HG02852 (cell line): ENCODE measurements around the gene MANSC1.
A peak's percentile ranks its signal among the peaks of the same experiment; 100 is the strongest.

ENCODE experiments used
- ATAC-seq: cut with Tn5 transposase; IDR thresholded peaks from one replicate; pipeline ENCODE4 v1.9.1; 2021; ENCODE audit warnings: mild to moderate bottlenecking, moderate library complexity; ENCODE audit not compliant: unreplicated experiment

Gene MANSC1

DNA sequence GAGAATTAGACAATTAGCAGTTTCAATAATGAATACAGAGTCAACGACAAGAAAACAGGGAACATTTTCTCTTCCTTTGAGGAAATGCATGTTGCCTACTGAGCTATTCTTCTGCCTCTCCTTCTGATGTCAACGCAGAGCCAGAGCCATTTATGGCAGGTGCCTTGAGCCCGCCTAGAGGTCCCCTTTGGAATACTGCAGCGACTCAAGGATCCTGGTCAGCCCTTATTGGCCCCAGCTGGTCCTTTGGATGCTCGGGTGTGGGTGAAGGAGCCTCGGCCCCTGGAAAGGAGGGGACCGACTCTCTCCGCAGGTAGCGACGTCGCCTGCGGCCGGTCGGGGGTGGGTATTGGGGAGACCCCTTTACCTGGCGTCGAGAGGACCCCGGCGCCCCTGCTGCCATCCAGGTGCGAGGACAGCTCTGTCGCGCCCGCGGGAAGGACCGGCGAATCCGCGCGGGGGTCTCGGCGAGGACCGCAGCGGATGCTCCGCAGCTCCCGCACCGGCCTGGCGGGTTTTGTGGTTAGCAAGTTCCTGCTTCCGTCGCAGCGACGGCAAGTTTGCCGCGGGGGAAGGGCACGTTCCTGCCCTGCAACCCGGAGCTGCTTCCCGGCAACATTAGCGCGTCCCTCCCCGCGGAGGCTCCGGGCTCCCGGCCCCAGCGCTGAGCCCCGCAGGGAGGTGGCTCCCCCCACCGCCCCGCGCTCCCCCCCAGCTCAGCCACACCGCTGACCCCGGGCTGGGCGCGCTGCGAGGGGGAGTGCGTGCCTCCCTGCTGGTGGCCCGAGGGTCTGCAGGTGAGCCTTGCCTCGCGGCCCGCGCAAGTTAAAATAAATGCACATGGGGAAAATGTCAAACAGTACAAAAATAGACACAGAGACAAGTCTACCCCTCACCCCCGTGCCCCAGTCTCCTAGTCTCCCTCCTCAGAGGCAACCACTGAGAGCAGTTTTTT is at the start of gene MANSC1:
Gene MANSC1 (minus strand): TSS at position 532 of the 955 bp plus-strand sequence. CDS start 6,928 bp downstream, outside the sequence.
- peak; percentile 55 for ATAC-seq

DNA sequence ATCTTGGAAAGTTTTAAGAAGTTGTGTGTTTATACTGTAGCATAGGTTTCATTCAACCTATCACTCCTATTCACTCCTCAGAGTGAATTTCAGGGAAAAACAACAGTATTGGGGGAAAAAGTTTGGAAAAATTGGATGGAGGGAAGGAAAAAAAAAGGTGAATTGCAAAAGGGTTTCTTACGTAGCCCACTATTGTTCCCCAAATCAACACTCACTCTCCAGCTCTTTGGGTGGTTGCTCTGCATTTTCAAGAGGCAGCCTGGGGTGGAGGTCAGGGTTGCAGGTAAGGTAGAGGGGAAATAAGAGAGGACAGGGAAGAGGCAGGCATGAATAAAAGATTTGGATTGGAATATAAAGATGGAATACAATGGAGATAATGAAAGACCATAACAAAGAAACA is 49.1 kb upstream of the MANSC1 start:
- ATAC-seq, result no peak

DNA sequence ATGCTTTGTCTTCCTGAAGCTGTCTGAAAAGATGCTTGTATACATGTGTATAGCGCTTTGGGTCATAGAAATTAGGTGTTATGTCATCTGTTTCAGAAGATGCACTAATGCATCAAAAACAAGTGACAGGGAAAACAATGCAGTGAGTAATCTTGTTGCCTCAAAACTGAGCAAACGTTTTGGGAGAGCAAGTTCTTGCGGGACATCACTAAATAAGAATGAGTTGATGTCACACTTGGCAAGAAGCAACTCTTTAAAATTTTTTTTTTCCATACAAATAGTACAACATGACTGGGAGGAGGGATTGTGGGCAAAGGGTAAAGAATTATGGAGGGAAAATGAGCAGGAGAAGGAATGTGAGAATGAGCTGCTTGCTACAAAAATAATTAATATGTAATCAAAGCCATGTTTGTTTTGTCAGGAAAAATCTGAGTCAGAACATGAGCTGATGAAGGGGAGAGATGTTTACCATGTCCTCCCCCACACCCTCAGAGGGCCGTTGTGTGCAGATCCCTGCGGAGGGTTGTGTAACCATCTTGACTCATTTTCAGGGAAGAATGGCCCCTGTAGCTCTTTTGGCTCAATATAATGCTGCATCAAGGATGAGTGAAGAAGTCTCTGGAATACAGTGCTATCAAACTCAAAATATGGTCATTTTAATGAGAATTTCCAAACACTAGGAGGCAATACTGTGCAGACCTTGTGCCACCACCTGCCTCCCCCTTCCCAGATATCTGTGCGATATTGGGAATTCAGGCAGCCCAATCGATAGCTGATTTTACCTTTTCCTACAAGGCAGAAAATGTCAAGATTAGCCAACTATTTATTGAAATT is 48.2 kb upstream of the MANSC1 start:
- no peak for ATAC-seq

DNA sequence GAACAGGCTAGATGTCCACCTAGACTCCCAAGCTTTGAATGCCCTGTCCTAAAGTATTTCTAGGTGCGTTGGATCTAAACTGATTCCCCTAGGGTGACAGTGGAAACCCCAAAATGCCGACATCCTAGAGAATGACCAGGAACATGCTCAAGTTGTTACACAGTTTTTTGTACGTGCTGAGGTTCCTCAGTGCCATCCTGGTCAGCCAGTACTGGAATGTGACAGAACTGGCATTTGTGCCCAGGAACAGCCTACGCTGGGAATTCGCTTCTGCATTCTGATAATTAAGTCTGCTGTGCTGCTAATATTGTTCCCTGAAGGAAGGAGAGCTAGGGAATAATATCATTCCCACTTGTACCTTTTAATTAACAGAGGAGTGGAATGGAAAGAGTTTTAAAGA is 47.1 kb upstream of the MANSC1 start:
- ATAC-seq, result no peak

DNA sequence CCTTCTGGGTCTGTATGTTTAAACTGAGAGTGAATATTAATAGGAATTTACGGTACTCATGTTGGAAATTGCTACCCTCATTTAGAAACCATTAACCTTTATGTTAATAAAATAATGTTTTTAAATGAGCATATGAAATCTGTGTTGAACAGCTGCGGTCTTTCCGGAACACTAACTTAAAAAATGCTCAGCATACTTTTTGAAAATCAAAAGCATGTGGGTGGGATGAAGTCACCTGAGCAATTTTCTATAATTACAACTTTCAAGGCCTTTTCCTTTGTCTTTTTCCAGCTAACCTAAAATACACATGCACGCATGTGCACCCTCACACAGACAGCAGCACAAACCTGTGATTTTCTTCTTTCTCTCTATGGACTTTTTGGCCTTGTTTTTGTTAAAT is 46.7 kb upstream of the MANSC1 start:
- ATAC-seq, result no peak

DNA sequence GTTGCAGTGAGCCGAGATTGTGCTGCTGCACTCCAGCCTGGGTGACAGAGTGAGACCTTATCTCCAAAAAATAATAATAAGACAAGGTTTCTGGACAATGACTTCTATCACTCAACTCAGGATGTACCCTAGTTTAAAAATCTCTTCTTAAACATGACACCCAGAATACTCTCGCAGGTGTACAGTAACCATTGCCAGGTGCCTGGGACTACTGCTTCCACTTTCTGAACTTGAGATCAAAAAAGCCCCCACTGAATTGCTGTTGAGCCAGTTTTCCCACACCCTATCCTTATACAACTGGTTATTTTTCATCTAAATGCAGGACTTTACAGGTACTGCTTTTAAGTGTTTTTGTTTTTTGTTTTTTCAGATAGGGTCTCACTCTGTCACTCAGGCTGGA is 43.1 kb upstream of the MANSC1 start:
- ATAC-seq, result no peak

DNA sequence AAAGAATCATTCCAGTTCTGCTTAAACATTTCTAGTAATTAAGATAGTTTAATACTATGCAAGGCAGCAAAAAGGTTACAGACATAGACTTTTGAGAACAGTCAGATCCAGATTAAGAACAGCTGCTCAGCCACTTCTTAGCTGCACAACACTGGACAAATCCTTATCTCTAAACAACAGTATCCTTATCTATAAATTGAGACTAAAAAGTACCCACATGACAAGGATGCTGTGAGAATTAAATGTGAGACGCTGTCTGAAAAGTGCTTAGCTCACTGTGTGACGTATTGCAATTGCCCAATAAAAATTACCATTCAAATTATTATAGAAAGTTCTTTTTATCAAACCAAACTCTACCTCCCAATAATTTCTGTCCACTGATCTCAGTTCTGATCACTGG is 42.4 kb upstream of the MANSC1 start:
- no peak for ATAC-seq

DNA sequence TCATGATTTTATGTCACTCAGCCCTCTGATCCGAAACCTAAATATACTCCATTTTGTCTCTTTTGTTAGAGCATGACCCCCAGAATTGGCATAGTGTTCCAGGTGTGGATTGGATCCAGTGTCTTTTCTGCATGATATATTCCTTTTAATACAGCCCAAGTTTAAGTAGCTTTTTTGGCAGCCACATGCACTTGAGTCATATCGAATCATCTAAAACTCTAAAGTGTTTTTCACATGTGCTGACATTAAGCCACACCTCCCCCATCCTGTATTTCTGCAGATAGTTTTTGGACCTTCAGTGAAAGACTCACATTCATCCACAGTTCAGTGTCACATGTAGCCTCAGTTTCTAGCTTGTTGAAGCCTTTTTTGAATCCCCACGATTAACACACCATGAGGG is 37.5 kb upstream of the MANSC1 start:
- no peak for ATAC-seq

DNA sequence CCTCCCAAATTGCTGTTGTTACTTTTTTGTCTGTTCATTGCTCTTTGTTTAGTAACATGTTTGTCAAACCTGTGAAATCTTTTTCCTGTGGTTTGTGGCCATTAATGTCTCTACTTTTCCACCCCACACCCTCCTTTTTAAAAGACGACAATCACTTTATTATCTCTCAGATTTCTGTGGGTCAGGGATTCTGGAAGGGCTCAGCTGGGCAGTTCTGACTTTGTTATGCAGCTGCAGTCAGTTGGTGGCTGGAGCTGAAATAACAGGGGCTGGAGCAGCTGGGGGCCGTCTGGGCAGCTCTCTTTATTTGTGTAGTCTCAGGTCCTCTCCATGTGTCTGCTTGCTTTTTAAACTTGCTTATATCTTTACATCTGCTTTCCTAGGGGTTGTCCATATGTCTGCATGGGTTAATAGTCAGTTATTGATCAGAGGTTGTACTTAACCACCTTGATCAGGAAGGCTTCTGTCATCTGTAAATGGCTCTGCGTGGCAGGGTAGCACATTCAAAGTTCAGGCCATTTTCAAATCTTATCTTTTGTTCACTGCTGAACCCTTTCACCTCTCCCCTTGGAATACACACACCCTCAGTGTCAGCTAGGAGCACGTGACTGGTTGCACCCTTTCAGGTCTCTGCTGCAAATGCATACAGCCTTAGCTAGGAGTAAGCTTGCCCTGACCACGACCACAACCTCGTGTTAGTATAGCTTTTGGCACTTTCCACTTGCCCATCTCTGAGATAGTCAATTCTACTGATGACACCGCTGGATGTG is 34.7 kb upstream of the MANSC1 start:
- ATAC-seq, result no peak

DNA sequence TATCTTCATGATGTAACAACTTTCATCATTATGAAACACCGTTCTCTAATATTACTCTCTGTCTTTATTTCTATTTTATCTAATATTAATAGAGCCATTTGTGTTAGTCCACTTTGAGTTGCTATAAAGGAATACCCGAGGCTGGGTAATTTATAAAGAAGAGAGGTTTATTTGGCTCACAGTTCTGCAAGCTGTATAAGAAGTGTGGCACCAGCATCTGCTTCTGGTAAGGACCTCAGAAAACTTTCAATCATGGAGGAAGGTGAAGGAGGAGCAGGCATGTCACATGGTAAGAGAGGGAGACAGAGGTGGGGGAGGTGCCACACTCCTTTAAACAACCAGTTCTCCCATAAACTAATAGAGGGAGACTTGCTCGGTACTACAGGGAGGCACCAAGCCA is 31.9 kb upstream of the MANSC1 start:
- ATAC-seq, result no peak

DNA sequence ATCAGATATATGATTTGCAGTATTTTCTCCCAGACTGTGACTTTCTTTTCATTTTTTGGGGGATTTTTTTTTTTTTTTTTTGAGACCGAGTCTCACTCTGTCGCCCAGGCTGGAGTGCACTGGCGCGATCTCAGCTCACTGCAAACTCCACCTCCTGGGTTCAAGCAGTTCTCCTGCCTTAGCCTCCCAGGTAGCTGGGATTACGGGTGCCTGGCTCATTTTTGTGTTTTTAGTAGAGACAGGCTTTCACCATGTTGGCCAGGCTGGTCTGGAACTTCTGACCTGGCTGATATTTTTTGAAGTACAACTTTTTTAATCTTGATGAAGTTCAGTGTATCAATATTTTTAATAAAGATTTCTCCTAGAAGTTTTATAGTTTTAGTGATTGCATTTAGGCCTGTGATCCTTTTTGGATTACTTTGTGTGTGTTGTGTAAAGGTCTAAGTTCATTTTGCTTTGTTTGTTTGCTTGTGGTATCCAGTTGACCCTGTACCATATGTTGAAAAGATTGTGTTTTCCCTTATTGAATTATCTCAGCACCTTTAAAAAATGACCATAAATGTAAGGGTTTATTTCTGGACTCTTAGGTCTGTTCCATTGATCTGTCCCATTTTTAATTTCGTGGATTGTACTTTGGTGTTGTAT is 31.0 kb upstream of the MANSC1 start:
- no peak for ATAC-seq

DNA sequence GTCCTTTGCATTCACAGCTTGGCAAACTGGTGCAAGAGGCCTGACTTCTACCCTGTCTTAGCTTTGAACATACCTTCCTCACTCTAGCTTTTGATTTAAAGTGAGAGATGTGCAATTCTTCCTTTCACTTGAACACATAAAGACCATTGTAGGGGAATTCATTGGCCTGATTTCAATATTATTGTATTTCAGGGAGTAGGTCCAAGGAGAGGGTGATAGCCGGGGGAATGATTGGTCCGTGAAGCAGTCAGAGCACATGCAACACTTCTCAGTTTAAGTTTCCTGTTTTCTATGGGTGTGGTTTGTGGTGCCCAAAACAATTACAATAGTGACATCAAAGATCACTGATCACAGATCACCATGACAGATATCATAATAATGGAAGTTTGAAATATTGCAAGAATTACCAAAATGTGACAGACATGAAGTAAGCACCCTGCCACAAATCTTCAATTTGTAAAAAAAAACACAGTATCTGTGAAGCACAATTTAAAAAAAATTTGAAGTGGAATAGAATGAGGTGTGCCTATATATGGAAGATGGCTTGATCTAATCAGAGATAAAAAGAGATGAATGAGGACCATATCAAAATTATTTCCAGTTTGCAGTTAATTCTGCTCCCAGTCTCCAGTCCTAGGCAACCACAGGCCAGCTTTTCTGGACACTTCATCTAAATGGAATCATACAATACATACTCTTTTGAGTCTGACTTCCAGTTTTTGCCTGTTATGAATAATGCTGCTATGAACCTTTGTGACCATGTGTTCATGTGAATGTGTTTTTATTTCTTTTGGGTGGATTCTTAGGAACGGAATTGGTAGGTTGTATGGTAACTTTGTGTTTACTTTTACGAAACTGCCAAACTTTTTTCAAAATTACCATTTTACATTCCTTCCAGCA is 30.0 kb upstream of the MANSC1 start:
- ATAC-seq, result no peak

DNA sequence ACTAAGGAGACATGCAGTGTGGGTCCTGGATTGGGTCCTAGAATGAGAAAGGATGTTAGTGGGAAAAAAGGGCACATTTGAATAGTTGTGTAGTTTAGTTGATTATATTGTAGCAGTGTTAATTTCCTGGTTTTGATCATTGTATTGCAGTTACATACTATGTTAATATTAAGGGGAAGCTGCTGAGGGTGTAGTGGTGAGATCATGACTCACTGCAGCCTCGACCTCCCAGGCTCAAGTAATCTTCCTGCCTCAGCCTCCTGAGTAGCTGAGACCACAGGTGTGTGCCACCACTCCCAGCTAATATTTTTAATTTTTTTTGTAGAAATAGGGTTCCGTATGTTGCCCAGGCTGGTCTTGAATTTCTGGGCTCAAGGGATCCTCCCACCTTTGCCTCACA is 28.6 kb upstream of the MANSC1 start:
- ATAC-seq, result no peak

DNA sequence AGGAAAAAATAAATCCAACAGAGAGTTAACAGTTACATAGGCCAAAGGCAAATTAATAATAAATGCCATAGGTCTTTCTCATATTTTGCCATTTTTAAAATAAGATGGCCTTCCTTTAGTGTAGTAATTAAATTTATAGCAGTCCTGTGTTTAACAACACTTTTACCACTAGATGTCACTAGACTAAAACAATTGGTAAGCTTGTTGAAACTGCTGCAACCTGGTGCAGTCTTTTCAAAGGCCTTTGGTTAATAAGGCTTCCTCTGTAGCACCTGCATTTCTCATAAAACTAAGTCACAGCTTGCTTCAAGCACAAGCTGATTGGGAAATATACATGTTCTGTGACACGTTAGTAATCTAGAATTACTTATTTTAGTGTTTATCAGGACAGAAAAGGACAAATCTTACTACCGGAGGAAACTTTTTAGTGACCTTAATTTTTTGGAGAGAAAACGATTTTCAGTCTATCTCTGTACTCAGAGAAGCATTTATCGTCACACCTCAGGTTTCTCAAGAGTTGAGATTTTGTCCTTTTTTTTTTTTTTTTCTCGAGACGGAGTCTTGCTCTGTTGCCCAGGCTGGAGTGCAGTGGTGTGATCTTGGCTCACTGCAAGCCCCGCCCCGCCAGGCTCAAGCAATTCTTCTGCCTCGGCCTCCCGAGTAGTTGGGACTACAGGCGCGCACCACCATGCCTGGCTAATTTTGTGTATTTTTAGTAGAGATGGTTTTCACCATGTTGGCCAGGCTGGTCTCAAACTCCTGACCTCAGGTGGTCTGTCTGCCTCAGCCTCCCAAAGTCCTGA is 26.8 kb upstream of the MANSC1 start:
- ATAC-seq, result no peak

DNA sequence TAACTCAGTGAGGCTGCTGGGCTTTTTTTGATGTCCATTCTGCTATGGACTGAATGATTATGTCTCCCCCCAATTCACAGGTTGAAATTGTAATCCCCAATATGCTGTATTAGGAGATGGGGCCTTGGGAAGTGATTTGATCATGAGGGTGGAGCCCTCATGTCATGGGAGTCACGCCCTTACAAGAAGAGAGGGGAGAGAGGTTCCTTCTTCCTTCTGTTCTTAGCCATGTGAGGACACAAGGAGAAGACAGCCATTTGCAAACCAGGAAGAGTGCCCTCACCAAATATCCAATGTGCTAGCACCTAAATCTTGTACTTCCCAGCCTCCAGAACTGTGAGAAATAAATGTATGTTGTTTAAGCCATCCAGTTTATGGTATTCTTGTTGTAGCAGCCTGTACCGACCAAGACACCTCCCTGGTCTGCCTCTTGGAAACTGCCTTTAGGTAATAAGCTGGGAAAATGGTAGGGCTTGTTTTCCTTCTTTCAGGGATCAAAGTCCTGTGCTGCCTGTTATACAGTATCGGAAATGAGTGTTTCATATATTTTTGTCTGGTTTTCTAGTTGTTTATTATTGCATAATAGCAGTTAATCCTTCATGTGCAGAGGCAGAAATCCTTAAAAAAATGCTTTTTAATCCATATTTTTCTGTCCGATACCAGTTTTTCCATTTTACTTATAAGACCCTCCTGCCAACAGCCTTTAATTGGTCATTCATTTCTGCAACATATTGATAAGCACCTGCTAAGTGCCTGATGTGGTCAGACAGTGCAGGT is 23.1 kb upstream of the MANSC1 start:
- no peak for ATAC-seq

DNA sequence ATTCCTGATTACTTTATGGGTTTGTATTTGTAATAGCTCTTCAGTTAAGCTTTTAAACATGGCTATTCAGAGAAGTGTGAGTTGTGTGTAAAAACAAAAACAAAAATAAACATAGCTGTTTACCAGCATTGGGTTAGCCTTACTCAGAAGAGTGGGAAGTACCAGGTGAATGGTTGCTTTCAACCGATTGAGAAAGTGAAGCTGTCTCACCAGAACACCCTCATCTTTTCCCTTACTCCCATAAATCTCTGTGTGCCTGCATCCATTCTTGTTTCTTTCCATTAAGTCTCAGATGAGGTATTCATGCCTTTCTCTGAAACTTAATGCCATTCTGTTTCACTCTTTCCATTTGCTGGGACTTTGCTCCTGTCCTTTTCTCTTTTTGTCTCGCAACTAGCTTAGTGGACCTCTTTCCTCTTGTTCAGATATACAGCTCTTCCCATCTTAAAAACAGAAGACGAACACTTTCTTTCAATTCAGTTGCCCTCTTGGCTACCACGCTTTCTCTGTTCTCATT is 17.5 kb upstream of the MANSC1 start:
- no peak for ATAC-seq

DNA sequence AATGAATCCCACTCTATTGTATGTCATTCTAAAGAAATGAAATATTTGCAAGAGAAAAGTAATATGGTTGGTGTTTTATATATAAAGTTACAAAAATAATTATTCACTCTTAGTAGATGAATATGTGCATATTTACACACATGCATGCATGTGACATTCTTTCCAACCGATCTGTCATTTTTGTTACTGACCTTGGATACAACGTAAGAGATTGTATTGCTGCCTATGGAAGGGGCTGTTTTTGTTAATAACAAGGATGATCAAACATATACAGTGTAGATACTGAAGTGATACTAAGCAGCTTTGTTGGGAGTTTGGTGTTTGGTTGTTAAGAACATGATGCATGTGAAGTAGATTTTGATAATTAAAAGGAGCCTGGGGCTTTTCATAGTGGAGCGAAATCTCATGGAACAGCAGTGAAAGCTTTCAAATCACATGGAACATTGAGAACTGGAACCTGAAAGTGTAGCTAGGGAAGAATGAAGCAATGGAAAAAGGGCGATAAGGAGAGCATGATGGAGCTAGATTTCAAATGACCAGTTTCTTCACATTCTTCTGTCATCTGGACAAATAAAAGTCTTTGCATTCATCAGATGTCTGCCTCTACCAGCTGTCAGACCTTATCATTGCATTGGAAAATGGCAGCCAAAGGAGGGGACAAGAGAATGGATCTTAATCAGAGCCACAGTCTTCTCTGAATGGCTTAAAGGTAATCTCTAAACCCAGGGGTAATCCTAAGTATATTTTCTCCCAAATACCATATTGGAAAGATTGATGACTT is 16.8 kb upstream of the MANSC1 start:
- no peak for ATAC-seq
